GM03348 (cell line): ENCODE results near the gene NDUFB2.
"Not testable (repeated sequence)": the region's sequence is repeated elsewhere in the genome, so short reads cannot be mapped to it uniquely, and the experiment has no call there.

ENCODE experiments used
- DNase-seq: peaks from one replicate; pipeline ENCODE4 v3.0.0; 2012; ENCODE audit warnings: low spot score

NDUFB2 gene

GRCh38 chr7:140672382-140673062 lies 24.0 kb upstream of the NDUFB2 start, which contains the start of gene ADCK2:
TSS of gene ADCK2 (plus strand) at chr7:140672945. CDS start at chr7:140673331, 386 bp downstream.
- DNase-seq = peak; percentile 96

- DNase-seq = peak; percentile 67
These were observed 23.3 kb upstream of the NDUFB2 start for GRCh38 chr7:140673063-140673773.

GRCh38 chr7:140673774-140674155 lies 22.7 kb upstream of the NDUFB2 start:
- DNase-seq = no peak

GRCh38 chr7:140674356-140674800 lies 22.1 kb upstream of the NDUFB2 start:
- no peak for DNase-seq

GRCh38 chr7:140674899-140675701 lies 21.4 kb upstream of the NDUFB2 start:
- peak; percentile 78 for DNase-seq

GRCh38 chr7:140675726-140676125 lies 20.8 kb upstream of the NDUFB2 start:
- DNase-seq = no peak

- no peak for DNase-seq
These were observed 20.2 kb upstream of the NDUFB2 start for GRCh38 chr7:140676306-140676705.

DNA sequence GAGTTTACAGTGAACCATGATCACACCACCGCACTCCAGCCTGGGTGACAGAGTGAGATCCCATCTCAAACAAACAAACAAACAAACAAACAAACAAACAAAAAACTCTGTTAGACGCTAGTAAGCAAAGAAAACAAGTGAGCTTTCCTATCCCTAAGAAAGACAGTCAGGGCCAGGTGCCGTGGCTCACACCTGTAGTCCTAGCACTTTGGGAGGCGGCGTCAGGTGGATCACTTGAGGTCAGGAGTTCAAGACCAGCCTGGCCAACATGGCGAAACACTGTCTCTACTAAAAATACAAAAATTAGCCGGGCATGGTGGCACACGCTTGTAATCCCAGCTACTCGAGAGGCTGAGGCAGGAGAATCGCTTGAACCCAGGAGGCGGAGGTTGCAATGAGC lies 19.6 kb upstream of the NDUFB2 start:
- DNase-seq = not testable (repeated sequence)

DNA sequence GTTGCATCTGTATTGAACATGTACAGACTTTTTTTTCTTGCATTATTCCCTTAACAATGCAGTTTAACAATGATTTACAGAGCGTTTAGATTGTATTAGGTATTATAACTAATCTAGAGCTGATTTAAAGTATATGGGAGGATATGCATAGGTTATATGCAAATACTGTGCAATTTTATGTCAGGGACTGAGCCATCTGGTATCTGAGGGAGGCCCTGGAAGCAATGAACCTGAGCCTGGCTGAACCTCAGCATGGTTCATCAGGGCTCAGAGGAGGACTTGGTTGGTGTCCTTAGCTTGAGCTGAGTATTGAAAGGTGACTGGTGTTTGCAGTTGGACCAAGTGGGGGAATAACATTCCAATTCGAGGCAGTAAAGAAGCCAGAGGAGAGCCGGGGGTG lies 19.0 kb upstream of the NDUFB2 start:
- no peak for DNase-seq

DNA sequence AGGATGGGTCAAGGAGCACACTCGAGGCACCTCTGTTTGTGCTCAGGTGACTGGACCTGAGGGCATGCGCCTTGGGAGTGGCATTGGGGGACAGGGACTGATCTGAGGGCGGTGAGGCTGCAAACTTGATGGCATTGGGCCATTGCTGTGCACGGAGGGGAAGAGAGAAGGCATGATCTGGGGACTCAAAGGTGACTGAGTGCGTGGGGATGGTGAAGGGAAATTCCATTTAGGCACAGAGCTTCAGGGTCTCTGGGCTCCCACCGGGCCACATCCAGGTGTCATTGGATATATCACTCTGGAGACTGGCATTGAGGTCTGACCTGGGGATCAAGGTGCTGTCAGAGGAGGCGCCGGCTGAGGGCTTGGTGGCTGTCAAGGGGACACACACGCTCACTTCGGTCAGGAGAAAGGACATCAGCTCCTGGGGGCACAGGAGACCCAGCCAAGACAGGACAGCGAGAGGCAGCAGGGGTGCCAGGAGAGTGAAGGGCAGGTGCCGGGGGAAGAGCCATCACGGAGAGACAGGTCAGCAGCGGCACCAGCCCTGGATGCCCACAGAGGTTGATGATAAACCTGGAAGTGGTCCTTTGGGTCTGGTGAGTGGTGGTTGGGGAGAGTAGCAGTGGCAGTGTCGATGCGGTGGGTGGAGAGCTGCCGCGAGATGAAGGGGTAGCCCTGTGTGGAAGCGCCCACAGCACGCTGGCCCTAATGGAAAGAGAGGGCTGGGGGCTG lies 18.3 kb upstream of the NDUFB2 start:
- DNase-seq = no peak

- DNase-seq = no peak
These were observed 17.7 kb upstream of the NDUFB2 start for GRCh38 chr7:140678816-140679130.

DNA sequence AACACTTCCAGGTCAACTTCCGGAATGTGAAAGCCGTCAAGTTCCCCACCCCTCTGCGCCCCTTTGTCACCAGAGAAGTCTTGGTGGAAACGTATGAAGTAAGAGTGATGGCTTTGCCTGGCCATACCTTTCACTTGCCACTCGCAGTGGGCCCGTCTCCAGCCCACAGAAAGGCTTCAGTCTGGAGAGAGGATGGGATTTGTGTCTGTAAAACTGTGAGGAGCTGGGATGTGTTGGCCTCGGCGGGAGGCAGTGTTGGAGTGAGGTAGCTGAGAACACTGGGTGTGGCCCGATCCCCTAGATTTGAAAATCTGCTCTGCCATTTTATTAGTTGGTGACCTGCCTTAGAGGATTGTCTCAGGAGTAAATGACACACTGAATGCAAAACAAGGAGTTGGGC lies 17.3 kb upstream of the NDUFB2 start:
- DNase-seq = no peak

DNA sequence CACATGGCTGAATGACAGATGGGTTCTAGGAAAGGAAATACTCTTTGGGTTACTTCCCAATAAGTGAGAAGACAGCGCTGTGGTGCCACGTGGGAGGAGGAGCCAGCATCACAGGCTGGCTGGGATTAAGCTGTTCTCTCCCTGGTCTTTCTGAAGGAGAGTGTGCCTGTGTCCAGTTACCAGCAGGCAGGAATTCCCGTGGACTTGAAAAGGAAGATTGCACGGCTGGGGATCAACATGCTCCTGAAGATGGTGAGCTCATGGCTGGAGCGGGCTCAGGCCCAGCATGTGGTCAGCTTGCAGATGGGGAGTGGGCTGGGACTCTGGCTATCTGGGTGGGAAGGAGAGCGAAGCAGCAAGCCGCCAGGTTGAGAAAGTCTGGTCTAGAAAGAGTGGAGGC lies 15.6 kb upstream of the NDUFB2 start:
- no peak for DNase-seq

DNA sequence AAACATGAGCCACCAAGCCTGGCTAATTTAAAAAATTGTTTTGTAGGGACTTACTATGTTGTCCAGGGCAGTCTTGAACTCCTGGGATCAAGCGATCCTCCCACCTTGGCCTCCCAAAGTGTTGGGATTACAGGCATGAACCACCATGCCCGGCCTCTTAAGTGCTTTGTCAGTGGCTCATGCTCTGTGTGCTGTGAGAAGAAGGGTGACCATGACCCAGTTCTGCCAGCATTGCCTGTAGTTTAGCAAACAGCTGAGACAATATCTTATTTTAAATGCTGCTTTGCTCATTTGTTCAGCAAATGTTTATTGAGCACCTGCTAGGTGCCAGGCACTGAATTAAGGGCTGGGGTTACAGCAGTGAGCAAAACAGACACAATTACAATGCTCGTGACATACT lies 14.7 kb upstream of the NDUFB2 start:
- DNase-seq = no peak

GRCh38 chr7:140683657-140684056 lies 12.9 kb upstream of the NDUFB2 start:
- DNase-seq = no peak

GRCh38 chr7:140684066-140684950 lies 12.2 kb upstream of the NDUFB2 start:
- DNase-seq = no peak

DNA sequence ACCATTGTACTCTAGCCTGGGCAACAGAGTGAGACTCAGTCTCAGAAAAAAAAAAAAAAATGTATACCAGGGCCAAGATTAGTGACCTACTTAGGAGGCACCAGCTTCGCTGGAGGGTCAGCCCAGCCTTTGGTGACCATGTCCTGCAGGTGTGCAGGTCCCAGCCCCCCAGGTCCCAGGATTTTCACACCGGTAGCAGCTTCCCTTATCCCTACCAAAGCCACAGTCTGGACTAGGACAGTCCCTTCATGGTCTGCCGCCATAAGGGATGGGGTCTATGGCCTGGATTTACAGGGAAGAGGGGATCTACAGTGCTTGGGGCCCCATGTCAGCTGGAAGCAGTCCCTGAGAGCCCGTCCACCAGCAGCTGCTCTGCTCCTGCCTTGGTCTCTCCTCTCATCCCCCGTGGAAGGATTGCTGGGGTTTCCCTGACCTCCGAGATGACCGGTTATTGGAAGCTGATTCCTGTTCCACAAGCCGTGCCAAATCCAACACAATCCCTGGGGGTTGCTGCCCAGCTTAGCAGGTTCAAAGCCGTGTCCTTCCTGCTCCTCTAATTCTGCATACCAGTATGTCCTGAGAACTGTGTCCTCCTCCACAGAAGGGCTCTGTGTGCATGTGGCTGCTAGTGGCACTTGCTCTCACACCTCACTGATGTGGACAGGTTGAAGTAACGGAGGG lies 11.0 kb upstream of the NDUFB2 start:
- DNase-seq = no peak

GRCh38 chr7:140686921-140687320 lies 9.6 kb upstream of the NDUFB2 start:
- no peak for DNase-seq

GRCh38 chr7:140688341-140688740 lies 8.2 kb upstream of the NDUFB2 start:
- no peak for DNase-seq
